Osteocyte (in vitro differentiated cells): ENCODE results near the gene DLGAP4. TPM values are rescaled to one million over a fixed set of nuclear protein-coding genes. Genes with fewer than 3 reads are reported as not detected.

Source experiments
- DNase-seq: peaks from one replicate; pipeline ENCODE4 v3.0.0; 2021; ENCODE audit warnings: mixed read lengths; ENCODE audit not compliant: unreplicated experiment; ENCODE audit errors: extremely low spot score
- H3K27ac Mint-ChIP-seq: one replicate; pipeline ENCODE4 v1.8.0; 2021; ENCODE audit warnings: mild to moderate bottlenecking, mixed read lengths; ENCODE audit not compliant: unreplicated experiment
- H3K27me3 Mint-ChIP-seq: one replicate; pipeline ENCODE4 v1.8.0; 2021; ENCODE audit warnings: mixed read lengths; ENCODE audit not compliant: unreplicated experiment
- H3K36me3 Mint-ChIP-seq: one replicate; pipeline ENCODE4 v1.8.0; 2021; ENCODE audit warnings: mixed read lengths; ENCODE audit not compliant: unreplicated experiment
- H3K4me1 Mint-ChIP-seq: one replicate; pipeline ENCODE4 v1.8.0; 2021; ENCODE audit warnings: mixed read lengths; ENCODE audit not compliant: unreplicated experiment
- H3K4me3 Mint-ChIP-seq: one replicate; pipeline ENCODE4 v1.8.0; 2021; ENCODE audit warnings: mild to moderate bottlenecking, moderate library complexity, mixed read lengths; ENCODE audit not compliant: unreplicated experiment
- H3K9me3 Mint-ChIP-seq: one replicate; pipeline ENCODE4 v1.8.0; 2021; ENCODE audit warnings: mixed read lengths; ENCODE audit not compliant: unreplicated experiment
- total RNA-seq: library from RNA; stranded (reverse); gene quantifications from 2 replicates; pipeline ENCODE4 v1.2.1, GENCODE V29; 2021
- TF ChIP-seq, protein P1 (sequence below): fragments of 200-600 bp; sonication (generic); IDR thresholded peaks from 2 replicates; pipeline ENCODE4 v1.5.0; 2021; ENCODE audit warnings: antibody characterized with exemption, mild to moderate bottlenecking, moderate library complexity

The DLGAP4 gene
- total RNA-seq, 1 donor from 2014 or later: 134 TPM

- no peak overlapping the region for H3K27ac Mint-ChIP-seq
- H3K4me1 Mint-ChIP-seq: peaks cover 45% of the 10 kb centered on the region
Measured at GRCh38 chr20:36496707-36497669, 190.8 kb downstream of the DLGAP4 start.

GRCh38 chr20:36497856-36498255 is 191.7 kb downstream of the DLGAP4 start:
- no peak overlapping the region for H3K27ac Mint-ChIP-seq

More at GRCh38 chr20:36496707-36497669, 190.8 kb downstream of the DLGAP4 start:
- peaks cover 19% of the 10 kb centered on the region for H3K36me3 Mint-ChIP-seq
- TF ChIP-seq, protein P1, sequence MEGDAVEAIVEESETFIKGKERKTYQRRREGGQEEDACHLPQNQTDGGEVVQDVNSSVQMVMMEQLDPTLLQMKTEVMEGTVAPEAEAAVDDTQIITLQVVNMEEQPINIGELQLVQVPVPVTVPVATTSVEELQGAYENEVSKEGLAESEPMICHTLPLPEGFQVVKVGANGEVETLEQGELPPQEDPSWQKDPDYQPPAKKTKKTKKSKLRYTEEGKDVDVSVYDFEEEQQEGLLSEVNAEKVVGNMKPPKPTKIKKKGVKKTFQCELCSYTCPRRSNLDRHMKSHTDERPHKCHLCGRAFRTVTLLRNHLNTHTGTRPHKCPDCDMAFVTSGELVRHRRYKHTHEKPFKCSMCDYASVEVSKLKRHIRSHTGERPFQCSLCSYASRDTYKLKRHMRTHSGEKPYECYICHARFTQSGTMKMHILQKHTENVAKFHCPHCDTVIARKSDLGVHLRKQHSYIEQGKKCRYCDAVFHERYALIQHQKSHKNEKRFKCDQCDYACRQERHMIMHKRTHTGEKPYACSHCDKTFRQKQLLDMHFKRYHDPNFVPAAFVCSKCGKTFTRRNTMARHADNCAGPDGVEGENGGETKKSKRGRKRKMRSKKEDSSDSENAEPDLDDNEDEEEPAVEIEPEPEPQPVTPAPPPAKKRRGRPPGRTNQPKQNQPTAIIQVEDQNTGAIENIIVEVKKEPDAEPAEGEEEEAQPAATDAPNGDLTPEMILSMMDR: no peak
- DNase-seq: no peak
- no peak overlapping the region for H3K4me3 Mint-ChIP-seq
- H3K27me3 Mint-ChIP-seq: no peaks in the 10 kb centered on the region
- H3K9me3 Mint-ChIP-seq: no peaks in the 10 kb centered on the region

DNA sequence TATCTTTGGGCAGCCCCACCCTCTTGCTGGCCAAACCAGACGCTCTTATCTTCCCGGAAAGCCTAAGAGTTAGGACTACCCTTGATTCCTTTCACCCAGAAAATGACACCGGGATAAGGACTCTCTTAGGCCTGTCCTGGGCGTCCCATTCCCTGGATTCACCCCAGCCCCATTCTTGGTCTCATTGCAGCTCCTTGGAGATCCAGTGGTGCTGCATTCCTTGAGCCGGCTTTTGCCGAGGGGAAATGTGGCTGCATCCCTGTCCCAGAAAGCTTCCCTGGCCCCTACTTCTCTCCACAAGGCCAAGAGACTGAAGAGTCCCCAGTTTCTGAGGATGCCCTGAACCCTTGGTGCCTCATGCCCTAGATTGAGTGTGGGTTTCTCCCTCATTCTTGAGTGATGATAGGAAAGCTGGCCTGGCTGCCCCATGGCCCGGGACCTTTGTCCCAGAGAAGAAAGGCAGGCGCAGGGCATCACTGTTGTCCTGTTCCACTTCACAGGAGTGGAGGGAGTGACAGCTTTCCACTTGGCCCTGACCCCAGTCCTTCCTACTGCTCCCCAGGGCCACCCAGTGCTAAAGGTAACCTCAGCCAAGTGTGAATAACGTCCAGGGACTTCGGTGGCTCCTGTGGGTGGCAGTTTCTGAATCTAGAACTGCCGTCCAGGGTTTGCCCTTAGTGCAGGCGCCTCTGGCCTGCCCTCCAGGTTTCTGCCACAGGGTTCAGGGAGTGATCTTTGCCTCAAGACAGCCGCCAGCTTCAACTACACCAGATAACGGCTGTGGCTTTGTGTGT is 192.4 kb downstream of the DLGAP4 start:
- Mint-ChIP-seq H3K27ac (peak overlapping the region; percentile 90), H3K4me1 (peaks cover 38% of the 10 kb centered on the region), H3K9me3 (no peaks in the 10 kb centered on the region), H3K36me3 (peaks cover 25% of the 10 kb centered on the region), H3K27me3 (no peaks in the 10 kb centered on the region), H3K4me3 (no peak overlapping the region)
- TF ChIP-seq, protein P1: no peak
- DNase-seq: no peak

More at GRCh38 chr20:36497856-36498255, 191.7 kb downstream of the DLGAP4 start:
- Mint-ChIP-seq H3K4me1 (peaks cover 38% of the 10 kb centered on the region), H3K27me3 (no peaks in the 10 kb centered on the region), H3K4me3 (no peak overlapping the region), H3K9me3 (no peaks in the 10 kb centered on the region), H3K36me3 (peaks cover 21% of the 10 kb centered on the region)
- no peak for DNase-seq
- TF ChIP-seq, protein P1: no peak

- Mint-ChIP-seq H3K4me1 (peaks cover 34% of the 10 kb centered on the region), H3K27me3 (no peaks in the 10 kb centered on the region), H3K9me3 (no peaks in the 10 kb centered on the region), H3K4me3 (no peak overlapping the region), H3K36me3 (peaks cover 27% of the 10 kb centered on the region), H3K27ac (peak overlapping the region; percentile 90)
- DNase-seq: no peak
- TF ChIP-seq, protein P1: no peak
Measured at GRCh38 chr20:36499211-36499610, 193.1 kb downstream of the DLGAP4 start.
